Activated T-cell treated with anti-CD3 and anti-CD28 coated beads, Interleukin-2, amount 50 U/mL, for 24 hours (primary cell): ENCODE results near the gene TDRD10.

Experiments
- DNase-seq: peaks from one replicate; pipeline ENCODE4 v3.0.0-alpha.2; 2020
- H3K27ac Mint-ChIP-seq: 2 replicates; pipeline ENCODE4 v1.8.0; 2020; ENCODE audit warnings: mild to moderate bottlenecking, mixed read lengths
- H3K27me3 Mint-ChIP-seq: 2 replicates; pipeline ENCODE4 v1.8.0; 2020; ENCODE audit warnings: mixed read lengths
- H3K36me3 Mint-ChIP-seq: 2 replicates; pipeline ENCODE4 v1.8.0; 2020; ENCODE audit warnings: low read depth, mixed read lengths
- H3K4me1 Mint-ChIP-seq: 2 replicates; pipeline ENCODE4 v1.8.0; 2020; ENCODE audit warnings: low read depth, mixed read lengths
- H3K4me3 Mint-ChIP-seq: 2 replicates; pipeline ENCODE4 v1.8.0; 2020; ENCODE audit warnings: mild to moderate bottlenecking, moderate library complexity, mixed read lengths
- H3K9me3 Mint-ChIP-seq: 2 replicates; pipeline ENCODE4 v1.8.0; 2020; ENCODE audit warnings: mixed read lengths

Gene TDRD10, protein sequence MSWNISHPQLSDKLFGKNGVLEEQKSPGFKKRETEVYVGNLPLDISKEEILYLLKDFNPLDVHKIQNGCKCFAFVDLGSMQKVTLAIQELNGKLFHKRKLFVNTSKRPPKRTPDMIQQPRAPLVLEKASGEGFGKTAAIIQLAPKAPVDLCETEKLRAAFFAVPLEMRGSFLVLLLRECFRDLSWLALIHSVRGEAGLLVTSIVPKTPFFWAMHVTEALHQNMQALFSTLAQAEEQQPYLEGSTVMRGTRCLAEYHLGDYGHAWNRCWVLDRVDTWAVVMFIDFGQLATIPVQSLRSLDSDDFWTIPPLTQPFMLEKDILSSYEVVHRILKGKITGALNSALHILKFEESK

DNA sequence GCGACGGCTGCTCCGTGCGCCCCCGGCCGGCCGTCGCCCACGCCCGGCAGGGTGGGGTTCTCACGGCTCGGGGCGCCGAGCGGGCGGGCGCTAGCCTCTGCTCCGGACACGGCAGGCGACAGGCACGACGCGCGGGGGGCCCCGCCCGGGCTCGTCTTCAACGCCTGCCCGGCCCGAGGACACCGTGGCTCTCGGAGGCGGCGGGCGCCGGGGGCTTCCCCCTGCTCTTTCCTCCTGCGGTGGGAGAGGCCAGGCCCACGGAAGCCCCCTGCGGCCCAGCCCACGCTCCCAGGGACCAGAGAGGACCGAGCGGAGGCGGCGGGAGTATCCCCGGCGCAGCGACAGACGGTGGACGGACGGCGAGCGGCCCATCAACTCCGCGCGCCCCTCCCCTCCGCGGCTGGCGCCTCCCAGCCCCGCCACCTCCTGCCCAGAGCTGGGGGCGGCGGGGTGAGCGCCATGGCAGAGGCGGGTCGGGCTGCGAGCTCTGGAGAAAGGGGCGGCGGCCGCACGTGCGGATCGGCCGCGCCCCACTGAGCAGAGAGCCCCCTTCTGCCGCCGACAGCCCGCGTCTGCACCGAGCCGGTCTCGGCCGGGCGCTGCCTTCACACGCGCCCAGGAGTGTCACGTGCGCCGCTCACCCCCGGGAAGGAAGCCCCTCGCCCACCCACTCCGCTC is at the start of gene TDRD10, which contains the start of gene SHE:
TSS of gene TDRD10 (plus strand) at position 154 of the 678 bp plus-strand sequence. CDS start 4,685 bp downstream, outside the sequence.
TSS of gene SHE (minus strand) at position 347 of the 678 bp plus-strand sequence. CDS start 386 bp downstream, outside the sequence.
- H3K4me1 Mint-ChIP-seq = peaks cover 23% of the 10 kb centered on the region
- no peaks in the 10 kb centered on the region for H3K9me3 Mint-ChIP-seq
- peak within 1 kb of the TSS; percentile 43 for H3K4me3 Mint-ChIP-seq
- no peak within 1 kb of the TSS for H3K27ac Mint-ChIP-seq
- peak; percentile 50 for DNase-seq
- no peaks in the 10 kb centered on the region for H3K36me3 Mint-ChIP-seq
- peaks cover 73% of the 10 kb centered on the region for H3K27me3 Mint-ChIP-seq

- H3K36me3 Mint-ChIP-seq = peaks cover 75% of the 10 kb centered on the region
- H3K4me3 Mint-ChIP-seq = no peak overlapping the region
- H3K4me1 Mint-ChIP-seq = peaks cover 20% of the 10 kb centered on the region
- H3K27me3 Mint-ChIP-seq = no peaks in the 10 kb centered on the region
- H3K9me3 Mint-ChIP-seq = no peaks in the 10 kb centered on the region
- no peak overlapping the region for H3K27ac Mint-ChIP-seq
- DNase-seq = no peak
Measured at GRCh38 chr1:154453161-154453560, 48.9 kb upstream of the TDRD10 start.

DNA sequence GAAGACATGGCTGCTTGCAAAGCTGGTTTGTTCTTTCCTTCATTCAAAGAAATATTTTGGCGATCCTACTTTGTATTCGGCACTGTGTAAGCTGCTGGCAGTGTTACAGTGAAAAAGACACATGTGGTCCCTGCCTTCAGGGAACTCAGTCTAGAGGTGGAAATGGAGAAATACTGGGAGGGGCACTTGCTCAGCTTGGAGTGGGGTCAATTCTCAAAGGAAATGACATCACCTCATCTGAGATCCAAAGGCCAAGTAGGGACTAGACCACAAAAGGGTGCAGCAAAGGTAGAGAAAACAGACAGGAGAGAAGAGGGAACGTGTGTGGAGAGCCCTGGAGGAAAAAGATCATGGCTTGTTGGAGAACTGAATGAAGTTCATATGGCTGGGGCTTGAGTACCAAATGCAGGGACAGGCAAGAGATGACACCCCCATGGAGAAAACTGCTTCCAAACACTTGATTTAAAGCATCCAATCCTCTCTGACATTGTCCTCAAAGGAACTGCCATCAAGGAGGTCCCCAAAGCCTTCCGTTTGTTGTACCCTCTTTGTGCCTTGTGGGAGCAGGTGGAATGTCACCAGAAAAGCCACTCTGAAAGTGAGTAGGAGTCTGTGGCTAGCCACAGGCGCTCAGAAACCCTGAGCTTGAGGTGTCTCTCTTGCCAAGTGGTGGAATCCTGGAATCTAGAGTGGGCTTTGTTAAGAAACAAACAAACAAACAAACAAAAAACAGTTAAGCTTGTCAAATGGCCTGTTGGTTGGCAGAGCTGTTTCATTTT is 48.3 kb upstream of the TDRD10 start:
- Mint-ChIP-seq H3K27me3 (no peaks in the 10 kb centered on the region), H3K4me1 (peaks cover 20% of the 10 kb centered on the region), H3K4me3 (no peak overlapping the region), H3K27ac (no peak overlapping the region), H3K9me3 (no peaks in the 10 kb centered on the region), H3K36me3 (peaks cover 73% of the 10 kb centered on the region)
- DNase-seq = no peak

DNA sequence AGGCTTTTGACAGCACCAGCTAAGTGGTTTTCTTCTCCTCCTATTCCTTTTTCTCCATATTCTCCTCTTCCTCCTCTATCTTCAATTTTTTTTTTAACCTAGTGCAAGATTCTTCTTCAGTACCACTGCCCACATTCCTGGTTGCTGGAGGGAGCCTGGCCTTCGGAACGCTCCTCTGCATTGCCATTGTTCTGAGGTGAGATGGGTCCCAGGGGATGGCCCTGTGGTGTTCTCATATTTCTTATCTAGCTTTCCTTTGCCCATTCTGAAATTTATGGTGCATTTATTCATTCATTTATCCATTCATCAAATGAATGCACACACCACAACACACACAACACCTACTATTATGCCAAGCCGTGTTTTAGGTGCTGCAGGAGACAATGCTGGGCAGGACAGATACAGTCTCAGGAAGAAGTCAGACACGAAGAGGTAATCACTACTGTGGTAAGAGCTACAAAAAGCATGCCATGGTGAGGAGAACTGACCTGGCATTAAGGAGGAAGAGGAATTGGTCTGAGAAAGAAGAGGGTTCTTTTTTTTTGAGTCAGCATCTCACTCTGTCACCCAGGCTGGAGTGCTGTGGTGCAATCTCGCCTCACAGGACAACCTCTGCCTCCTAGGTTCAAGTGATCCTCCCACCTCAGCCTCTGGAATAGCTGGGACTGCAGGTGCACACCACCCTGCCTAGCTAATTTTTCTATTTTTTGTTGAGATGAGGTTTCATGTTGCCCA is 47.5 kb upstream of the TDRD10 start:
- no peaks in the 10 kb centered on the region for H3K9me3 Mint-ChIP-seq
- H3K27me3 Mint-ChIP-seq = no peaks in the 10 kb centered on the region
- DNase-seq = no peak
- H3K4me1 Mint-ChIP-seq = peaks cover 23% of the 10 kb centered on the region
- no peak overlapping the region for H3K27ac Mint-ChIP-seq
- peaks cover 76% of the 10 kb centered on the region for H3K36me3 Mint-ChIP-seq
- H3K4me3 Mint-ChIP-seq = no peak overlapping the region

GRCh38 chr1:154456631-154457030 is 45.4 kb upstream of the TDRD10 start:
- H3K27ac Mint-ChIP-seq = no peak overlapping the region
- no peak for DNase-seq
- no peaks in the 10 kb centered on the region for H3K9me3 Mint-ChIP-seq
- H3K4me3 Mint-ChIP-seq = no peak overlapping the region
- H3K27me3 Mint-ChIP-seq = no peaks in the 10 kb centered on the region
- H3K36me3 Mint-ChIP-seq = peaks cover 67% of the 10 kb centered on the region
- peaks cover 41% of the 10 kb centered on the region for H3K4me1 Mint-ChIP-seq

GRCh38 chr1:154459080-154459479 is 42.9 kb upstream of the TDRD10 start:
- Mint-ChIP-seq H3K36me3 (peaks cover 49% of the 10 kb centered on the region), H3K9me3 (no peaks in the 10 kb centered on the region), H3K27ac (no peak overlapping the region), H3K4me3 (no peak overlapping the region), H3K4me1 (peaks cover 49% of the 10 kb centered on the region), H3K27me3 (no peaks in the 10 kb centered on the region)
- DNase-seq = no peak

DNA sequence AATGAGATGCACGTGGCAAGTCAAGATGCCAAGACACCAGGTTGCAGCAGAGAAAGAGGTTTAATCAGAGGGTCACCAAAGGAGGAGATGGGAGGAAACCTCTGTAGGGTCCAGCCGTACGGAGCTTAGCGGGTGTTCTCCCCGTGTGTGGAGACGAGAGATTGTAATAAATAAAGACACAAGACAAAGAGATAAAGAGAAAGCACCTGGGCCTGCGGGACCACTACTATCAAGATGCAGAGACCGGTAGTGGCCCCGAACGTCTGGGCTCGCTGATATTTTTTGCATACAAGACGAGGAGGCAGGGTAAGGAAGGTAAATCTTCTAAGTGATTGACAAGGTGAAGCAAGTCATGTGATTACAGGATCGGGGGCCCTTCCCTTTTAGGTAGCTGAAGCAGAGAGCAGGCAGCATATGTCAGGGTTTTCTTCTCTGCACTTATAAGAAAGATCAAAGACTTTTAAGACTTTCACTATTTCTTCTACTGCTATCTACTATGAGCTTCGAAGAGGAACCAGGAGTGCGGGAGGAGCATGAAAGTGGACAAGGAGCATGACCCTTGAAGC is 41.2 kb upstream of the TDRD10 start:
- peaks cover 44% of the 10 kb centered on the region for H3K36me3 Mint-ChIP-seq
- H3K27ac Mint-ChIP-seq = peak overlapping the region; percentile 79
- no peak for DNase-seq
- no peaks in the 10 kb centered on the region for H3K27me3 Mint-ChIP-seq
- peak overlapping the region; percentile 1 for H3K4me3 Mint-ChIP-seq
- peaks cover 58% of the 10 kb centered on the region for H3K4me1 Mint-ChIP-seq
- H3K9me3 Mint-ChIP-seq = no peaks in the 10 kb centered on the region

- peak overlapping the region; percentile 37 for H3K4me3 Mint-ChIP-seq
- peak; percentile 72 for DNase-seq
- H3K4me1 Mint-ChIP-seq = peaks cover 86% of the 10 kb centered on the region
- H3K9me3 Mint-ChIP-seq = no peaks in the 10 kb centered on the region
- no peaks in the 10 kb centered on the region for H3K27me3 Mint-ChIP-seq
- peak overlapping the region; percentile 83 for H3K27ac Mint-ChIP-seq
- H3K36me3 Mint-ChIP-seq = peaks cover 25% of the 10 kb centered on the region
Measured at GRCh38 chr1:154463512-154463990, 38.5 kb upstream of the TDRD10 start.

DNA sequence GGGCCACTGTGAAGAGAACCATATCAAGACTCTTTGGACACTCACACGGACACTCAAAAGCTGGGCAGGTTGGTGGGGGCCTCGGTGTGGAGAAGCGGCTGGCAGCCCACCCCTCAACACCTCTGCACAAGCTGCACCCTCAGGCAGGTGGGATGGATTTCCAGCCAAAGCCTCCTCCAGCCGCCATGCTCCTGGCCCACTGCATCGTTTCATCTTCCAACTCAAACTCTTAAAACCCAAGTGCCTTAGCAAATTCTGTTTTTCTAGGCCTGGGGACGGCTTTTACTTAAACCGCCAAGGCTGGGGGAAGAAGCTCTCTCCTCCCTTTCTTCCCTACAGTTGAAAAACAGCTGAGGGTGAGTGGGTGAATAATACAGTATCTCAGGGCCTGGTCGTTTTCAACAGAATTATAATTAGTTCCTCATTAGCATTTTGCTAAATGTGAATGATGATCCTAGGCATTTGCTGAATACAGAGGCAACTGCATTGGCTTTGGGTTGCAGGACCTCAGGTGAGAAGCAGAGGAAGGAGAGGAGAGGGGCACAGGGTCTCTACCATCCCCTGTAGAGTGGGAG is 36.3 kb upstream of the TDRD10 start:
- no peaks in the 10 kb centered on the region for H3K27me3 Mint-ChIP-seq
- DNase-seq = no peak
- peaks cover 15% of the 10 kb centered on the region for H3K36me3 Mint-ChIP-seq
- no peaks in the 10 kb centered on the region for H3K9me3 Mint-ChIP-seq
- H3K4me3 Mint-ChIP-seq = no peak overlapping the region
- H3K4me1 Mint-ChIP-seq = peaks cover 74% of the 10 kb centered on the region
- peak overlapping the region; percentile 76 for H3K27ac Mint-ChIP-seq

- Mint-ChIP-seq H3K4me1 (peaks cover 71% of the 10 kb centered on the region), H3K27me3 (no peaks in the 10 kb centered on the region), H3K9me3 (no peaks in the 10 kb centered on the region), H3K27ac (peak overlapping the region; percentile 76), H3K4me3 (peak overlapping the region; percentile 23), H3K36me3 (peaks cover 13% of the 10 kb centered on the region)
- no peak for DNase-seq
Measured at GRCh38 chr1:154466206-154466605, 35.8 kb upstream of the TDRD10 start.

GRCh38 chr1:154466921-154467417 is 35.0 kb upstream of the TDRD10 start:
- DNase-seq = no peak

DNA sequence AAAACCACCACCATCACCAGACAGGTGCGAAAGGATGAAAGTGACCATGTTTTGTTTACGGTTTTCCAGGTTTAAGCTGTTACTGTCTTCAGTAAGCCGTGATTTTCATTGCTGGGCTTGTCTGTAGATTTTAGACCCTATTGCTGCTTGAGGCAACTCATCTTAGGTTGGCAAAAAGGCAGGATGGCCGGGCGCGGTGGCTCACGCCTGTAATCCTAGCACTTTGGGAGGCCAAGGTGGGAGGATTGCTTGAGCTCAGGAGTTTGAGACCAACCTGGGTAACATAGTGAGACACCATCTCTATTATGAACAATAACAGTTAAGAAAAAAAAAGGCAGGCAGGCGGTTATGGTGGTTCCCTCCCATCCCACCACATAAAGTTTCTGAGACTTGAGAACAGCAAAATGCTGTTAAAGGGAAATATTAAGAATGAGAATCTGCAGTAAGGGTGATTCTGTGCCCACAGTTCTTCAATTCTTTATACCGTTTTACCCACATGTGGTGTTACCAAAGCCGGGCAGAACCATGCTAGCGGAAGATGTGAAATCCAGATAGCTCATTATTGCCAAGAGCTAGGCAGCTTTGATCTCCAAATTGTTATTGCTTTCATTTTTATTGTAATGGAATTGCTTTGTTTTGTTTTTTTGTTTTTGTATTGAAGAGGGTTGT is 34.5 kb upstream of the TDRD10 start:
- peaks cover 62% of the 10 kb centered on the region for H3K4me1 Mint-ChIP-seq
- H3K9me3 Mint-ChIP-seq = no peaks in the 10 kb centered on the region
- DNase-seq = no peak
- no peaks in the 10 kb centered on the region for H3K27me3 Mint-ChIP-seq
- peak overlapping the region; percentile 79 for H3K27ac Mint-ChIP-seq
- H3K36me3 Mint-ChIP-seq = peaks cover 8% of the 10 kb centered on the region
- H3K4me3 Mint-ChIP-seq = peak overlapping the region; percentile 4

More at GRCh38 chr1:154466921-154467417, 35.0 kb upstream of the TDRD10 start:
- Mint-ChIP-seq H3K4me3 (peak overlapping the region; percentile 4), H3K4me1 (peaks cover 65% of the 10 kb centered on the region), H3K9me3 (no peaks in the 10 kb centered on the region), H3K27ac (peak overlapping the region; percentile 79), H3K36me3 (peaks cover 10% of the 10 kb centered on the region), H3K27me3 (no peaks in the 10 kb centered on the region)
